Lower lobe of right lung (tissue), 2 donors: ENCODE measurements around the gene PTPN11. TPM values are rescaled to one million over a fixed set of nuclear protein-coding genes. Genes with fewer than 3 reads are reported as not detected.

Experiments
- ATAC-seq, 2 donors: fragments of 200-7000 bp; cut with Tn5 transposase; one replicate each; pipeline ENCODE4 v1.9.1; 2020 to 2022; ENCODE audit warnings: mild to moderate bottlenecking in 2 of 2, moderate library complexity in 2 of 2
- DNase-seq: peaks from one replicate; pipeline ENCODE4 v3.0.0-alpha.2; 2020
- H3K27ac ChIP-seq: fragments of 200-600 bp; one replicate; pipeline ENCODE4 v1.8.0; 2022
- H3K27me3 ChIP-seq: fragments of 200-600 bp; one replicate; pipeline ENCODE4 v1.8.0; 2022; ENCODE audit warnings: low read depth
- H3K36me3 ChIP-seq: fragments of 200-600 bp; one replicate; pipeline ENCODE4 v1.8.0; 2022; ENCODE audit warnings: mild to moderate bottlenecking
- H3K4me1 ChIP-seq: fragments of 200-600 bp; one replicate; pipeline ENCODE4 v1.8.0; 2022
- H3K4me3 ChIP-seq: fragments of 200-600 bp; one replicate; pipeline ENCODE4 v1.8.0; 2022; ENCODE audit warnings: mild to moderate bottlenecking
- H3K9me3 ChIP-seq: fragments of 200-600 bp; one replicate; pipeline ENCODE4 v1.8.0; 2022
- CTCF ChIP-seq: fragments of 200-600 bp; IDR thresholded peaks from one replicate; pipeline ENCODE4 v1.8.0; 2022; ENCODE audit warnings: antibody characterized with exemption, mild to moderate bottlenecking
- intact Hi-C: fragments of 100-400 bp; cut with DNase I; formaldehyde crosslinking; loops from one replicate; pipeline ENCODE4 v1.11.0; 2022
- total RNA-seq: library from RNA; stranded (reverse); fragmentation: NEBNext Ultra II Directional; extraction: Animal tissue kit (Norgen Biotek cat#: 25700); gene quantifications from one replicate; pipeline ENCODE4 v1.2.1, GENCODE V29; 2021
- donor health status: DM: no; HTN: yes; CAD: no; lungs with severe emphysema.

PTPN11 gene
- total RNA-seq, 1 donor from 2014 or later, result 87.5 TPM

- Histone ChIP-seq H3K9me3 (no peaks in the 10 kb centered on the region), H3K4me3 (no peak overlapping the region), H3K4me1 (no peaks in the 10 kb centered on the region), H3K27me3 (no peaks in the 10 kb centered on the region), H3K27ac (no peak overlapping the region), H3K36me3 (peaks cover 84% of the 10 kb centered on the region)
- ATAC-seq (no peak), DNase-seq (no peak)
- intact Hi-C loops, result no loop called here
- no peak for TF ChIP-seq CTCF
Observed at GRCh38 chr12:112458330-112458729, 39.6 kb downstream of the PTPN11 start.

- Histone ChIP-seq H3K27ac (no peak overlapping the region), H3K9me3 (no peaks in the 10 kb centered on the region), H3K27me3 (no peaks in the 10 kb centered on the region), H3K4me3 (no peak overlapping the region), H3K36me3 (peaks cover 80% of the 10 kb centered on the region), H3K4me1 (no peaks in the 10 kb centered on the region)
- DNase-seq (no peak), ATAC-seq (no peak)
- intact Hi-C loops, result no loop called here
- TF ChIP-seq CTCF, result no peak
Observed at GRCh38 chr12:112458751-112459150, 40.0 kb downstream of the PTPN11 start.

- DNase-seq (no peak), ATAC-seq (no peak)
- Histone ChIP-seq H3K4me3 (no peak overlapping the region), H3K27ac (no peak overlapping the region), H3K4me1 (no peaks in the 10 kb centered on the region), H3K36me3 (peaks cover 39% of the 10 kb centered on the region), H3K27me3 (no peaks in the 10 kb centered on the region), H3K9me3 (no peaks in the 10 kb centered on the region)
- TF ChIP-seq CTCF, result no peak
- intact Hi-C loops, result no loop called here
Observed at GRCh38 chr12:112463478-112463877, 44.7 kb downstream of the PTPN11 start.

GRCh38 chr12:112464605-112465004 lies 45.9 kb downstream of the PTPN11 start:
- Histone ChIP-seq H3K36me3 (peaks cover 32% of the 10 kb centered on the region), H3K27me3 (no peaks in the 10 kb centered on the region), H3K9me3 (no peaks in the 10 kb centered on the region), H3K27ac (no peak overlapping the region), H3K4me1 (no peaks in the 10 kb centered on the region), H3K4me3 (no peak overlapping the region)
- no peak for TF ChIP-seq CTCF
- intact Hi-C loops, result no loop called here
- ATAC-seq, result no peak
- DNase-seq, result no peak

GRCh38 chr12:112466011-112466422 lies 47.3 kb downstream of the PTPN11 start:
- Histone ChIP-seq H3K4me3 (no peak overlapping the region), H3K27me3 (no peaks in the 10 kb centered on the region), H3K4me1 (no peaks in the 10 kb centered on the region), H3K36me3 (peaks cover 22% of the 10 kb centered on the region), H3K27ac (no peak overlapping the region), H3K9me3 (no peaks in the 10 kb centered on the region)
- intact Hi-C loops, result no loop called here
- DNase-seq, result no peak
- no peak for TF ChIP-seq CTCF
- ATAC-seq, result no peak

GRCh38 chr12:112466835-112467234 lies 48.1 kb downstream of the PTPN11 start:
- TF ChIP-seq CTCF, result no peak
- intact Hi-C loops, result no loop called here
- H3K27me3 ChIP-seq, result no peaks in the 10 kb centered on the region
- H3K4me1 ChIP-seq, result no peaks in the 10 kb centered on the region
- ATAC-seq (no peak), DNase-seq (no peak)
- H3K9me3 ChIP-seq, result no peaks in the 10 kb centered on the region
- no peak overlapping the region for H3K4me3 ChIP-seq
- peaks cover 15% of the 10 kb centered on the region for H3K36me3 ChIP-seq
- H3K27ac ChIP-seq, result no peak overlapping the region
